ENCODE measurements around the gene UGT1A9. TPM values are rescaled to one million over a fixed set of nuclear protein-coding genes. Genes with fewer than 3 reads are reported as not detected.

Gene UGT1A9
- polyA plus RNA-seq, 1 donor from 2014 or later: not detected

- H2AFZ ChIP-seq (ENCODE audit: low read depth, low read length): no peak overlapping the region
- no peaks in the 10 kb centered on the region for H3K79me2 ChIP-seq (replicated peaks; ENCODE audit: insufficient read depth, low read length)
Observed at GRCh38 chr2:233792720-233793119, 121.0 kb downstream of the UGT1A9 start.

DNA sequence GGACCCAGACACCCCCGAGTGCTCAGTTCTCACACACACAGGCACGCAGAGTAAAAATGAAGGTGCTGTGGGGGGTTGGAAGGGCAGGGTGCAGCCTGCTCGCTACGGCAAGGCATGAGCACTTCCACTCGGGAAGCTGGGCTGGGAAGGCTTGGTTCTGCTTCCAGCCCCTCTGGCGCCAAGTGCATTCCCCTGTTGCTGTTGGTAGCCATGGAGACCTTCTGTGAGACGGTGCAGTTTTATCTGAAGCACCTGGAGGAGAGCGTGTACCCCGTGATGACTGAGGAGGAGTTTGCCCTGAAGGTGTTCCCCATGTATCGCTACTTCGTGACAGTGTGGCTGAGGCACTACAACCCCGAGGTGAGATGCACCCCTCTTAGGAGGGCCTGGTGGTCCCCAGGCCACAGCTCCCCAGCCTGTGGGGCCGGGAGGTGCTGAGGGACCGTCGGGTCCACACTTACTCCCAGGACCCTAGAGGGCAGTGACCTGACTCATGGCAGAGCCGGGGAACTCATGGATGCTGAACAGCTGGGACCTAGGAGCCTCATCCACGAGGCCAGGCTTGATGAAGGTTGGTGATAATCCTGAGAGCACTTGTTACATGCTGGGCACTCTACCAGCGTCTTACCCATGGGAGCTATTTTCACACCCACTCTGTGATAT lies 121.9 kb downstream of the UGT1A9 start:
- Histone ChIP-seq H2AFZ (ENCODE audit: low read depth, low read length) (no peak overlapping the region), H3K9me3 (ENCODE audit: low read length) (no peaks in the 10 kb centered on the region), H3K79me2 (replicated peaks; ENCODE audit: insufficient read depth, low read length) (no peaks in the 10 kb centered on the region), H3K4me2 (ENCODE audit: low read length) (no peak overlapping the region), H3K27me3 (ENCODE audit: insufficient read depth, low read depth, low read length) (no peaks in the 10 kb centered on the region), H3K9me2 (ENCODE audit: insufficient read depth, low read length) (no peaks in the 10 kb centered on the region), H3K36me3 (ENCODE audit: insufficient read depth, low read length) (no peaks in the 10 kb centered on the region), H3K9ac (ENCODE audit: low read length) (no peak overlapping the region), H4K20me1 (ENCODE audit: insufficient read depth) (no peaks in the 10 kb centered on the region), H3K4me3 (ENCODE audit: low read length) (no peak overlapping the region), H3F3A (ENCODE audit: insufficient read depth, low read length, poor library complexity, severe bottlenecking) (no peaks in the 10 kb centered on the region), H3K27ac (ENCODE audit: low read length) (no peak overlapping the region)
- TF ChIP-seq EZH2 (IDR thresholded peaks at IDR 0.05; ENCODE audit: borderline replicate concordance, insufficient read depth, low read length, poor library complexity, severe bottlenecking) (no peak), RAD21 (conservative IDR thresholded peaks at IDR 0.05) (no peak), MXI1 (conservative IDR thresholded peaks at IDR 0.05; ENCODE audit: poor library complexity, severe bottlenecking) (no peak), POLR2AphosphoS5 (IDR thresholded peaks at IDR 0.05) (no peak), SMC3 (conservative IDR thresholded peaks at IDR 0.05; ENCODE audit: poor library complexity) (no peak)

More at GRCh38 chr2:233792720-233793119, 121.0 kb downstream of the UGT1A9 start:
- H3K9me2 ChIP-seq (ENCODE audit: insufficient read depth, low read length): no peaks in the 10 kb centered on the region
- no peaks in the 10 kb centered on the region for H3K27me3 ChIP-seq (ENCODE audit: insufficient read depth, low read depth, low read length)
- no peaks in the 10 kb centered on the region for H3F3A ChIP-seq (ENCODE audit: insufficient read depth, low read length, poor library complexity, severe bottlenecking)
- no peak overlapping the region for H3K4me3 ChIP-seq (ENCODE audit: low read length)
- no peak overlapping the region for H3K27ac ChIP-seq (ENCODE audit: low read length)
- no peaks in the 10 kb centered on the region for H4K20me1 ChIP-seq (ENCODE audit: insufficient read depth)
- TF ChIP-seq CTCF (IDR thresholded peaks at IDR 0.05; ENCODE audit: poor library complexity, severe bottlenecking) (no peak), MXI1 (conservative IDR thresholded peaks at IDR 0.05; ENCODE audit: poor library complexity, severe bottlenecking) (no peak), SMC3 (conservative IDR thresholded peaks at IDR 0.05; ENCODE audit: poor library complexity) (no peak), RAD21 (conservative IDR thresholded peaks at IDR 0.05) (no peak), EZH2 (IDR thresholded peaks at IDR 0.05; ENCODE audit: borderline replicate concordance, insufficient read depth, low read length, poor library complexity, severe bottlenecking) (no peak), EP300 (conservative IDR thresholded peaks at IDR 0.05; ENCODE audit: poor library complexity, severe bottlenecking) (no peak), POLR2AphosphoS5 (IDR thresholded peaks at IDR 0.05) (no peak), TAF1 (IDR thresholded peaks at IDR 0.05; ENCODE audit: low read depth) (no peak), REST (IDR thresholded peaks at IDR 0.05; ENCODE audit: borderline replicate concordance) (no peak)
- H3K9me3 ChIP-seq (ENCODE audit: low read length): no peaks in the 10 kb centered on the region
- H3K4me2 ChIP-seq (ENCODE audit: low read length): no peak overlapping the region
- H3K9ac ChIP-seq (ENCODE audit: low read length): no peak overlapping the region
- H3K36me3 ChIP-seq (ENCODE audit: insufficient read depth, low read length): no peaks in the 10 kb centered on the region

All from neural cell (in vitro differentiated cells).